ENCODE data around the gene FAM168A. TPM values are rescaled to one million over a fixed set of nuclear protein-coding genes. Genes with fewer than 3 reads are reported as not detected.

The FAM168A gene
- polyA plus RNA-seq, 6 donors from 2014 or later = 0.04 to 4.1 (median 2.4) TPM

- Mint-ChIP-seq H3K36me3 (no peaks in the 10 kb centered on the region), H3K9me3 (no peaks in the 10 kb centered on the region), H3K4me3 (peak overlapping the region; percentile 56 to 100 (median 89)), H3K27ac (peak overlapping the region; percentile 97 to 100 (median 100)), H3K4me1 (peaks cover 79 to 91% (median 88%) of the 10 kb centered on the region in 3 donors), H3K27me3 (no peaks in the 10 kb centered on the region)
- no peak for DNase-seq
- ATAC-seq (ENCODE audit: low read depth in 2 of 2) = no peak
Measured at GRCh38 chr11:73386546-73386945, 211.4 kb downstream of the FAM168A start.

GRCh38 chr11:73386016-73386415 is 211.9 kb downstream of the FAM168A start:
- H3K36me3 Mint-ChIP-seq = no peaks in the 10 kb centered on the region
- no peaks in the 10 kb centered on the region for H3K27me3 Mint-ChIP-seq
- no peaks in the 10 kb centered on the region for H3K9me3 Mint-ChIP-seq
- H3K27ac Mint-ChIP-seq = peak overlapping the region; percentile 97 to 100 (median 100)
- peak; percentile 5 to 11 for ATAC-seq (ENCODE audit: low read depth in 2 of 2)
- peak overlapping the region; percentile 56 to 100 (median 89) for H3K4me3 Mint-ChIP-seq
- H3K4me1 Mint-ChIP-seq = peaks cover 85 to 97% (median 91%) of the 10 kb centered on the region in 3 donors
- peak; percentile 69 for DNase-seq

- peak; percentile 74 to 76 for ATAC-seq (ENCODE audit: low read depth in 2 of 2)
- H3K36me3 Mint-ChIP-seq = no peaks in the 10 kb centered on the region
- H3K27me3 Mint-ChIP-seq = no peaks in the 10 kb centered on the region
- H3K4me1 Mint-ChIP-seq = peaks cover 93 to 100% (median 98%) of the 10 kb centered on the region in 3 donors
- H3K4me3 Mint-ChIP-seq = peak overlapping the region; percentile 56 to 100 (median 89)
- H3K9me3 Mint-ChIP-seq = no peaks in the 10 kb centered on the region
- DNase-seq = peak; percentile 95
- peak overlapping the region; percentile 97 to 100 (median 100) for H3K27ac Mint-ChIP-seq
Measured at GRCh38 chr11:73384872-73385689, 212.8 kb downstream of the FAM168A start.

GRCh38 chr11:73384531-73384871 is 213.4 kb downstream of the FAM168A start:
- DNase-seq (no peak), ATAC-seq (ENCODE audit: low read depth in 2 of 2) (peak in 1 of 2 donors; percentile 0)
- H3K9me3 Mint-ChIP-seq = no peaks in the 10 kb centered on the region
- no peaks in the 10 kb centered on the region for H3K36me3 Mint-ChIP-seq
- H3K27me3 Mint-ChIP-seq = no peaks in the 10 kb centered on the region
- peak overlapping the region; percentile 97 to 100 (median 100) for H3K27ac Mint-ChIP-seq
- H3K4me1 Mint-ChIP-seq = peaks cover 93 to 100% (median 98%) of the 10 kb centered on the region in 3 donors
- H3K4me3 Mint-ChIP-seq = peak overlapping the region; percentile 56 to 100 (median 89)

- no peaks in the 10 kb centered on the region for H3K9me3 Mint-ChIP-seq
- peak overlapping the region; percentile 29 to 100 (median 86) for H3K4me3 Mint-ChIP-seq
- no peak for ATAC-seq (ENCODE audit: low read depth in 2 of 2)
- no peak for DNase-seq
- H3K27ac Mint-ChIP-seq = peak overlapping the region; percentile 97 to 100 (median 100)
- H3K36me3 Mint-ChIP-seq = no peaks in the 10 kb centered on the region
- H3K4me1 Mint-ChIP-seq = peaks cover 93 to 100% (median 98%) of the 10 kb centered on the region in 3 donors
- no peaks in the 10 kb centered on the region for H3K27me3 Mint-ChIP-seq
Measured at GRCh38 chr11:73384125-73384441, 213.8 kb downstream of the FAM168A start.

GRCh38 chr11:73383249-73384124 is 214.4 kb downstream of the FAM168A start:
- Mint-ChIP-seq H3K4me3 (peak overlapping the region; percentile 65 to 100 (median 88)), H3K36me3 (no peaks in the 10 kb centered on the region), H3K27me3 (no peaks in the 10 kb centered on the region), H3K27ac (peak overlapping the region; percentile 97 to 100 (median 100)), H3K9me3 (no peaks in the 10 kb centered on the region), H3K4me1 (peaks cover 94 to 100% (median 100%) of the 10 kb centered on the region in 3 donors)
- ATAC-seq (ENCODE audit: low read depth in 2 of 2) (no peak), DNase-seq (no peak)

GRCh38 chr11:73382747-73383146 is 215.2 kb downstream of the FAM168A start:
- no peak for ATAC-seq (ENCODE audit: low read depth in 2 of 2)
- Mint-ChIP-seq H3K9me3 (no peaks in the 10 kb centered on the region), H3K27ac (peak overlapping the region; percentile 97 to 100 (median 100)), H3K4me3 (peak overlapping the region; percentile 84 to 100 (median 90)), H3K27me3 (no peaks in the 10 kb centered on the region), H3K36me3 (no peaks in the 10 kb centered on the region), H3K4me1 (peaks cover 94 to 100% (median 100%) of the 10 kb centered on the region in 3 donors)
- DNase-seq = no peak

GRCh38 chr11:73382183-73382582 is 215.7 kb downstream of the FAM168A start:
- H3K36me3 Mint-ChIP-seq = no peaks in the 10 kb centered on the region
- H3K4me1 Mint-ChIP-seq = peaks cover 94 to 100% (median 100%) of the 10 kb centered on the region in 3 donors
- peak overlapping the region; percentile 97 to 100 (median 100) for H3K27ac Mint-ChIP-seq
- ATAC-seq (ENCODE audit: low read depth in 2 of 2) = no peak
- no peak for DNase-seq
- peak overlapping the region; percentile 82 to 100 (median 89) for H3K4me3 Mint-ChIP-seq
- no peaks in the 10 kb centered on the region for H3K9me3 Mint-ChIP-seq
- no peaks in the 10 kb centered on the region for H3K27me3 Mint-ChIP-seq

GRCh38 chr11:73381589-73381988 is 216.3 kb downstream of the FAM168A start:
- peak overlapping the region; percentile 56 to 100 (median 89) for H3K4me3 Mint-ChIP-seq
- H3K36me3 Mint-ChIP-seq = no peaks in the 10 kb centered on the region
- no peaks in the 10 kb centered on the region for H3K27me3 Mint-ChIP-seq
- no peaks in the 10 kb centered on the region for H3K9me3 Mint-ChIP-seq
- peak overlapping the region; percentile 97 to 100 (median 100) for H3K27ac Mint-ChIP-seq
- ATAC-seq (ENCODE audit: low read depth in 2 of 2) (no peak), DNase-seq (no peak)
- peaks cover 95 to 99% (median 98%) of the 10 kb centered on the region in 3 donors for H3K4me1 Mint-ChIP-seq

GRCh38 chr11:73380897-73381410 is 217.0 kb downstream of the FAM168A start:
- ATAC-seq (ENCODE audit: low read depth in 2 of 2) = no peak
- DNase-seq = no peak
- no peaks in the 10 kb centered on the region for H3K36me3 Mint-ChIP-seq
- peaks cover 89 to 93% (median 92%) of the 10 kb centered on the region in 3 donors for H3K4me1 Mint-ChIP-seq
- H3K27me3 Mint-ChIP-seq = no peaks in the 10 kb centered on the region
- H3K4me3 Mint-ChIP-seq = peak overlapping the region; percentile 56 to 100 (median 92)
- H3K27ac Mint-ChIP-seq = peak overlapping the region; percentile 97 to 100 (median 100)
- no peaks in the 10 kb centered on the region for H3K9me3 Mint-ChIP-seq

GRCh38 chr11:73380331-73380730 is 217.6 kb downstream of the FAM168A start:
- H3K4me1 Mint-ChIP-seq = peaks cover 89 to 93% (median 92%) of the 10 kb centered on the region in 3 donors
- peak overlapping the region in 7 of 8 donors; percentile 89 to 100 (median 97) for H3K4me3 Mint-ChIP-seq
- ATAC-seq (ENCODE audit: low read depth in 2 of 2) (no peak), DNase-seq (no peak)
- H3K9me3 Mint-ChIP-seq = no peaks in the 10 kb centered on the region
- no peaks in the 10 kb centered on the region for H3K27me3 Mint-ChIP-seq
- H3K27ac Mint-ChIP-seq = peak overlapping the region; percentile 97 to 100 (median 100)
- H3K36me3 Mint-ChIP-seq = no peaks in the 10 kb centered on the region

GRCh38 chr11:73379189-73379880 is 218.6 kb downstream of the FAM168A start:
- Mint-ChIP-seq H3K9me3 (no peaks in the 10 kb centered on the region), H3K27ac (peak overlapping the region; percentile 98 to 100 (median 99))

More at GRCh38 chr11:73379189-73379880, 218.6 kb downstream of the FAM168A start:
- Mint-ChIP-seq H3K36me3 (no peaks in the 10 kb centered on the region), H3K4me1 (peaks cover 82 to 93% (median 87%) of the 10 kb centered on the region in 3 donors), H3K4me3 (peak overlapping the region; percentile 89 to 100 (median 98)), H3K27me3 (no peaks in the 10 kb centered on the region)
- DNase-seq = no peak
- ATAC-seq (ENCODE audit: low read depth in 2 of 2) = no peak
